T-helper 22 cell (primary cell): Measurements from ENCODE around the gene ZNF487.
"Not testable (repeated sequence)": the region's sequence is repeated elsewhere in the genome, so short reads cannot be mapped to it uniquely, and the experiment has no call there.

ENCODE experiments used
- DNase-seq: peaks from one replicate; pipeline ENCODE4 v3.0.0-alpha.2; 2020; ENCODE audit warnings: low read depth

The ZNF487 gene

GRCh38 chr10:43437141-43437870 is 395 bp downstream of the ZNF487 start:
- DNase-seq = no peak

GRCh38 chr10:43440463-43441134 is 3.7 kb downstream of the ZNF487 start:
- DNase-seq = no peak

- DNase-seq = no peak
These were observed 7.4 kb downstream of the ZNF487 start for GRCh38 chr10:43444323-43444722.

DNA sequence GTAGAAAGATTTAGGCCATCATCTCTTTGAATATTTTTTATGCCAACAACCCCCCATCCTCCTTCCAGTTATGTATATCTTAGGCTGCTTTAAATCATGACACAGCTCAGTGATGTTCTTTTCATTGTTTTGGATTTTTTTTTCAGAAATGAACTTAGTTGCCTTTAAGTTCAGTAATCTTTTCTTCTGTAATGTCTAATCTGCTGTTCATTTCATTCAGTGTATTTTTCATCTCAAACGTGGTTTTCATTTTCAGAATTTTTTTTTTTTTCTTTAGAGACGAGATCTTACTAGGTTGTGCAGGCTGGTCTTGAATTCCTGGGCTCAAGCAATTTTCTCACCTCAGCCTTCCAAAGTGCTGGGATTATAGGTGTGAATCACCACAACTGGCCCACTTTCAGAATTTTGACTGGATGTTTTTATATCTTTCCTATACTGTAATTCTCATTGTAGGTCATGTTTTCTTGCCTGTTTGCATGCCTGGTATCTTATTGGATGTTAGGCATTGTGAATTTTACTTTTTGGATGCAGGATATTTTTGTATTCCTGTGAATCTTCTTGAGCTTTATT is 8.1 kb downstream of the ZNF487 start:
- DNase-seq = no peak

DNA sequence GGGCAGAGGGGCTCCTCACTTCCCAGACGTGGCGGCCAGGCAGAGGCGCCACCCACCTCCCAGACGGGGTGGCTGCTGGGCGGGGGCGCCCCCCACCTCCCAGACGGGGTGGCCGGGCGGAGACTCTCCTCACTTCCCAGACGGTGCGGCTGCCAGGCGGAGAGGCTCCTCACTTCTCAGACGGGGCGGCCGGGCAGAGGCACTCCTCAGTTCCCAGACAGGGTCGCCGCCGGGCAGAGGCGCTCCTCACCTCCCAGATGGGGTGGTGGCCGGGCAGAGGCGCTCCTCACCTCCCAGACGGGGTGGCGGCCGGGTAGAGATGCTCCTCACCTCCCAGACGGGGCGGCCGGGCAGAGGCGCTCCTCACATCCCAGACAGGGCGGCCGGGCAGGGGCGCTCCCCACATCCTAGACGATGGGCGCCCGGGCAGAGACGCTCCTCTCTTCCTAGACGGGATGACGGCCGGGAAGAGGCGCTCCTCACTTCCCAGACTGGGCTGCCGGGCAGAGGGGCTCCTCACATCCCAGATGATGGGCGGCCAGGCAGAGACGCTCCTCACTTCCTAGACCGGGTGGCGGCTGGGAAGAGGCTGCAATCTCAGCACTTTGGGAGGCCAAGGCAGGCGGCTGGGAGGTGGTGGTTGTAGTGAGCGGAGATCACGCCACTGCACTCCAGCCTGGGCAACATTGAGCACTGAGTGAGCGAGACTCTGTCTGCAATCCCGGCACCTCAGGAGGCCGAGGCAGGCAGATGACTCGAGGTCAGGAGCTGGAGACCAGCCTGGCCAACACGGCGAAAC is 9.5 kb downstream of the ZNF487 start:
- not testable (repeated sequence) for DNase-seq

DNA sequence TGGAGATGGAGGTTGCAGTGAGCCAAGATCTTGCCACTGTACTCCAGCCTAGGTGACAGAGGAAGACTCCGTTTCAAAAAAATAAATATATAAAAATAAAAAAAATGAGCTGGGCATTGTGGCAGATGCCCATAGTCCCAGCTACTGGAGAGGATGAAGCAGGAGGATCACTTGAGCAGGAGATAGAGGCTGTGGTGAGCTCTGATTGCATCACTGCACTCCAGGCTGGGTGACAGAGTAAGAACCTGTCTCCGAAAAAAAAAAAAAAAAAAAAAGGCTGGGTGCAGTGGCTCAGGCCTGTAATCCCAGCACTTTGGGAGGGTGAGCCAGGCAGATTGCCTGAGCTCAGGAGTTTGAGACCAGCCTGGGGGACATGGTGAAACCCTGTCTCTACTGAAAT is 11.8 kb downstream of the ZNF487 start:
- DNase-seq = no peak

GRCh38 chr10:43452356-43452914 is 15.5 kb downstream of the ZNF487 start:
- no peak for DNase-seq

DNA sequence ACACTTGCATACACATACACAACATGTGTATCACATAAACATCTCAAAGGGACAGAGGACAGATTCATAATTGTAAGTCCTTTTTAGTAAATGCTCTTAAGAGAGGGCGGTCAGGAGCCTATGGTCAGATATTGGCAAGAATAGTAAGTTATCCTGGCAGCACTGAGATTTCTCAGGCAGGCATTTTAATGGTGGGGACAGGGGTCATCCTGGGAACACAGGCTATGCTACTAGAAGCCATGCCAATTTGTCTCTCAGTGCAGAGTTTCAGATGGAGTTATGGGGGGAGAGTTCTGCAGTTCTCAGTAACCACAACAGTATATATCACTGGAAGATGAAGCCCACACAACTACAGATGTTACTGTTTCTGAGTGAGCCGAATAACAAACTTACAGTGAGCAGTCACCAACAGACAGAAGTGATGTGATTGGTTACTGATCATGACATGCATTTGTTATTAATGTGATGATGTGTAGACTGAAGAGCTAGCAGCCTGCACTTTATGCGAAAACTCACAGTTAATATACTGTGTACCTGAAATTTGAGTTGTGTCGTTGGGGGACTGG is 16.4 kb downstream of the ZNF487 start:
- DNase-seq = no peak

DNA sequence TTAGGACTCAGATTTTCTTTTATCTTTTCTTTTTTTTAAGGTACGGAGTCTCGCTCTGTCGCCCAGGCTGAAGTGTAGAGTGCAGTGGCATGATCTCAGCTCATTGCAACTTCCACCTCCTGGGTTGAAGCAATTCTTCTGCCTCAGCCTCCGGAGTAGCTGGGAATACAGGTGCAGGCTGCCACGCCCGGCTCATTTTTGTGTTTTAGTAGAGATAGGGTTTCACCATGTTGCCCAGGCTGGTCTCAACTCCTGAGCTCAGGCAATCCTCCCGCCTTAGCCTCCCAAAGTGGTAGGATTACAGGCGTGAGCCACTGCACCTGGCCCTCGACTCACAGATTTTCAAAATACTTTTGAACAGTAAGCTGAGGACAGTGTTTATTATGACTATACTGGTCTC is 17.1 kb downstream of the ZNF487 start:
- not testable (repeated sequence) for DNase-seq

GRCh38 chr10:43456561-43456960 is 19.6 kb downstream of the ZNF487 start:
- not testable (repeated sequence) for DNase-seq

GRCh38 chr10:43458227-43458626 is 21.3 kb downstream of the ZNF487 start:
- no peak for DNase-seq

DNA sequence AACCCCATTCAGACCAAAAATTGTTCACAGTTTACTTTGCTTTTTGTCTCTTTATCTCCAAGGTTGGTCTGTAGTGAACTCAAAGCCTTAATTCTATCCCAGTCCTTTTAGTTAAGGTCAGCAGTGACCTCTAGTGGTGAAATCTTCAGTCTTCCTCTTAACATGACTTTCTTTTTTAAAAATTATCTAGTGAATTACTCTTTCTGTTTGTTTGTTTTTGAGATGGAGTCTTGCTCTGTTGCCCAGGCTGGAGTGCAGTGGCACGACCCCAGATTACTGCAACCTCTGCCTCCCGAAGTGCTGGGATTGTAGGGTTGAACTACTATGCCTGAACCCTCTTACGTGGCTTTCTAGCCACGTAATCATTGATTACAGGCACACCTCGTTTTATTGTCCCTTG is 25.0 kb downstream of the ZNF487 start:
- no peak for DNase-seq

DNA sequence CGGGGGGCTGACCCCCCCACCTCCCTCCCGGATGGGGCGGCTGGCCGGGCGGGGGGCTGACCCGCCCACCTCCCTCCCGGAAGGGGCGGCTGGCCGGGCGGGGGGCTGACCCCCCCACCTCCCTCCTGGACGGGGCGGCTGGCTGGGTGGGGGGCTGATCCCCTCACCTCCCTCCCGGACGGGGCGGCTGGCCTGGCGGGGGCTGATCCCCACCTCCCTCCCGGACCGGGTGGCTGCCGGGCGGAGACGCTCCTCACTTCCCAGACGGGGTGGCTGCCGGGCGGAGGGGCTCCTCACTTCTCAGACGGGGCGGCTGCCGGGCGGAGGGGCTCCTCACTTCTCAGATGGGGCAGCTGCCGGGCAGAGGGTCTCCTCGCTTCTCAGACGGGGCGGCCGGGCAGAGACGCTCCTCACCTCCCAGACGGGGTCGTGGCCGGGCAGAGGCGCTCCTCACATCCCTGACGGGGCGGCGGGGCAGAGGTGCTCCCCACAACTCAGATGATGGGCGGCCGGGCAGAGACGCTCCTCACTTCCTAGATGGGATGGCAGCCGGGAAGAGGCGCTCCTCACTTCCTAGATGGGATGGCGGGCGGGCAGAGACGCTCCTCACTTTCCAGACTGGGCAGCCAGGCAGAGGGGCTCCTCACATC is 28.3 kb downstream of the ZNF487 start:
- not testable (repeated sequence) for DNase-seq

DNA sequence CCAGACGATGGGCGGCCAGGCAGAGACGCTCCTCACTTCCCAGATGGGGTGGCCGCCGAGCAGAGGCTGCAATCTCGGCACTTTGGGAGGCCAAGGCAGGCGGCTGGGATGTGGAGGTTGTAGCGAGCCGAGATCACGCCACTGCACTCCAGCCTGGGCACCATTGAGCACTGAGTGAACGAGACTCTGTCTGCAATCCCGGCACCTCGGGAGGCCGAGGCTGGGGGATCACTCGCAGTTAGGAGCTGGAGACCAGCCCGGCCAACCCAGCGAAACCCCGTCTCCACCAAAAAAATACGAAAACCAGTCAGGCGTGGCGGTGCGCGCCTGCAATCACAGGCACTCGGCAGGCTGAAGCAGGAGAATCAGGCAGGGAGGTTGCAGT is 28.8 kb downstream of the ZNF487 start:
- DNase-seq = not testable (repeated sequence)

GRCh38 chr10:43471146-43471545 is 34.2 kb downstream of the ZNF487 start:
- DNase-seq = no peak

DNA sequence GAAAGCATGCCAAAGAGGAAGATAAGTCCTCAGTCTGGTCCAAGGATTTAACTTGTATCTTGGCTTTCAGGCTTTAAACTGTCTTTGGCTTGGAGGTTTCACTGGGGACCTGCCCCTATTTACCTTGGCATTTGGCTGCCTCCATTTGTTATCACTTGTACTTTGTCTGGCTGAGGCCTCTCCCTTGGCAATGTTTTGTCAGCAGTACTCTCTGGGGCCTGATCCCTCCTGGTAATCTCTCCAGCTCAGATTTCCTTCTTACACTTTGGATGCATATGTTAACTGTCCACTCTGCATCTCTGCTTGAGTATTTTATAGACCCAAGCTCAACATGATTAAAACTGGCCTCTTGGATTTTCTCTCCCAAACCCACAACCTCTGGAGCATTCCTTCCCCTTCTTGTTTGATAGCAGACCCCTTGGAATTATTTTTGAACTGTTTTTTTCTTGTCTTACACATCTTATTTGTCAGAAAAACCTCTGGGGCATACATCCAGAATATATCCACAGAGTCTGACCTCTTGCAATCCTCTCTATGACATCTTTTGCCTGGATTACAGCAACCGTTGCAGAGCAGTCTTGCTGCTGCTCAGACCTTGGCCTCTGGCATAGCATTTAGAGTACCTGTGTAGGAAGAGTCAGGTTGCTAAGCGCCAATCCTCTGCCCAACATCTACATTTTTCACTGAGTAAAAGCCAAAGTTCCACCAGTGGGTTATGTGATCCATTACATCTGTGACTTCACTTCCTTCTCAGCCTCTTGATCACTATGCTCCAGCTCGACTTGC is 35.2 kb downstream of the ZNF487 start:
- DNase-seq = no peak

GRCh38 chr10:43479275-43479674 is 42.4 kb downstream of the ZNF487 start:
- DNase-seq = no peak

- DNase-seq = no peak
These were observed 45.6 kb downstream of the ZNF487 start for GRCh38 chr10:43482319-43483078.

DNA sequence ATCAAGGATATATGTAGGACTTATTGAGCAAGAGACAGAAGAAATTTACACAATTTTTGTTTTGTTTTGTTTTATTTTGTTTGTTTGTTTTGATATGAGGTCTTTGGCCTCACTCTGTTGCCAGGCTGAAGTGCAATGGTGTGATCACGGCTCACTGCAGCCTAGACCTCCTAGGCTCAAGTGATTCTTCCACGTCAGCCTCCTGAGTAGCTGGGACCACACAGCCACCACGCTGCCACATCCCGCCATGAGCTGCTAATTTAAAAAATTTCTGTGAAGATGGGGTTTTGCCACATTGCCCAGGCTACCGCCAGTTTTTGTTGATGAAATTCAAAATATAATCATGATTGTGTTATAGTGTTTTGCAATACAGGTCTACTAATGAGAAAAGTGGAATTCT is 54.9 kb downstream of the ZNF487 start:
- no peak for DNase-seq

DNA sequence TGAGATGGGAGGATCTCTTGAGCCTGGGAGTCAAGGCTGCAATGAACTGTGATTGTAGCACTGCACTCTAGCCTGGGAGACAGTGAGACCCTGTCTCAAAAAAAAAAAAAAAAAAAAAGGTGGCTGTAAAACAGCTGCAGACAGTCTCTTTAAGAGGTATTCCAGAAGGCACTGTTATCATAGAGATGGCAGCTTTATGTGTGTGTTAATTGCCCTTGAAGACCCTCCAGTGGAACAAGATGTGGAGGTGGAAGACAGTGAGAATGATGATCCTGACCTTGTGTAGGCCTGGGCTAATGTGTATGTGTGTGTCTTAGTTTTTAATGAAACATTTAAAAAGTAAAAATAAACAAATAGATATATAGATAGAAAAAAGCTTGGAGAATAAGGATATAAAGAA is 66.0 kb downstream of the ZNF487 start:
- DNase-seq = no peak
